ENCODE data around the gene UBALD1. TPM values are rescaled to one million over a fixed set of nuclear protein-coding genes. Genes with fewer than 3 reads are reported as not detected.

The UBALD1 gene
- total and polyA plus RNA-seq, 12 donors, result 14.7 to 39.4 (median 20.4) TPM

DNA sequence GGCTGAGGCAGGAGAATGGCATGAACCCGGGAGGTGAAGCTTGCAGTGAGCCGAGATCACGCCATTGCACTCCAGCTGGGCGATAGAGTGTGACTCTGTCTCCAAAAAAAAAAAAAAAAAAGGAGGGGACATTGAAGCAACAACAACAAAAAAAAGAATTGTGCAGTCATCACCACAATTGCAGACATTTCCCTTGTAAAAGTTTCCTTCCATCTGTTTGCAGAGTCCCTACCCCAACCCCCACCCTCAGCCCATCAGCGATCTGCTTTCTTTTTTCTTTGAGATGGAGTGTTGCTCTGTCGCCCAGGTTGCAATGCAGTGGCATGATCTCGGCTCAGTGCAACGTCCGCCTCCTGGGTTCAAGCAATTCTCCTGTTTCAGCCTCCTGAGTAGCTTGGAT lies 13.6 kb upstream of the UBALD1 start:
- WGBS, 2 donors, result 93 to 95% methylated on average over 9 of the region's 9 CpGs
- peaks cover 9 to 28% (median 22%) of the 10 kb centered on the region in 9 donors for H3K4me1 ChIP-seq
- peak overlapping the region in 1 of 10 donors; percentile 31 for H3K27ac ChIP-seq
- H3K9me3 ChIP-seq, result peaks cover 0 to 20% (median 5%) of the 10 kb centered on the region in 11 donors
- no peaks in the 10 kb centered on the region for H3K27me3 ChIP-seq
- intact Hi-C loops (cut with DNase I), result loop anchor here in 1 of 10 donors (5.0 kb wide), 1 partner anchor 49 kb away; no protein-coding TSS in a partner anchor
- TF ChIP-seq, protein P1, sequence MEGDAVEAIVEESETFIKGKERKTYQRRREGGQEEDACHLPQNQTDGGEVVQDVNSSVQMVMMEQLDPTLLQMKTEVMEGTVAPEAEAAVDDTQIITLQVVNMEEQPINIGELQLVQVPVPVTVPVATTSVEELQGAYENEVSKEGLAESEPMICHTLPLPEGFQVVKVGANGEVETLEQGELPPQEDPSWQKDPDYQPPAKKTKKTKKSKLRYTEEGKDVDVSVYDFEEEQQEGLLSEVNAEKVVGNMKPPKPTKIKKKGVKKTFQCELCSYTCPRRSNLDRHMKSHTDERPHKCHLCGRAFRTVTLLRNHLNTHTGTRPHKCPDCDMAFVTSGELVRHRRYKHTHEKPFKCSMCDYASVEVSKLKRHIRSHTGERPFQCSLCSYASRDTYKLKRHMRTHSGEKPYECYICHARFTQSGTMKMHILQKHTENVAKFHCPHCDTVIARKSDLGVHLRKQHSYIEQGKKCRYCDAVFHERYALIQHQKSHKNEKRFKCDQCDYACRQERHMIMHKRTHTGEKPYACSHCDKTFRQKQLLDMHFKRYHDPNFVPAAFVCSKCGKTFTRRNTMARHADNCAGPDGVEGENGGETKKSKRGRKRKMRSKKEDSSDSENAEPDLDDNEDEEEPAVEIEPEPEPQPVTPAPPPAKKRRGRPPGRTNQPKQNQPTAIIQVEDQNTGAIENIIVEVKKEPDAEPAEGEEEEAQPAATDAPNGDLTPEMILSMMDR (IDR thresholded peaks at IDR 0.05), result no peak
- ATAC-seq, result no peak
- DNase-seq, result no peak
- peaks cover 0 to 6% (median 0%) of the 10 kb centered on the region in 9 donors for H3K36me3 ChIP-seq
- no peak overlapping the region for H3K4me3 ChIP-seq

DNA sequence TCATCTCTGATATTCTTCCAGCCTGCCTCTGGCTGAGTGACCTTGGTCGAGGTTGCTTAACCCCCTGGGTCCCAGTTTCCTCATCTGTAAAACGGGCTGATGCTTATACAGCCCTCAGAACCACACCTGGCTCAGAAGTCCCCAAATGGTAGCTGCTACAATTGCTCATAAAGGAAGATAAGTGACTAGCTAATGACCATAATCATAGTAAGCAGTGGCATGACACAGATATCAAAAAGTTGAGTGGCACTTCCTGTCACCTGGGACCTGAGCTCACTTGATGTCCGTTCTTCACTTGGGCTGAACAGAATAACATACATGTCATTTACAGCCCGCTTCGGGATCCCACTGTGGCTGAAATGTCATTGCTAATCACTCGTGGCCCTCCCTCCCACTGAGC lies 11.7 kb upstream of the UBALD1 start:
- Histone ChIP-seq H3K27ac (peak overlapping the region in 4 of 10 donors; percentile 94 to 99 (median 96)), H3K4me1 (peaks cover 9 to 28% (median 22%) of the 10 kb centered on the region in 9 donors), H3K9me3 (peaks cover 0 to 9% (median 1%) of the 10 kb centered on the region in 11 donors), H3K36me3 (peaks cover 0 to 6% (median 0%) of the 10 kb centered on the region in 9 donors), H3K27me3 (no peaks in the 10 kb centered on the region), H3K4me3 (peak overlapping the region in 7 of 10 donors; percentile 83 to 100 (median 93))
- ATAC-seq, result no peak
- WGBS, 2 donors, result 56 to 70% methylated on average over 6 of the region's 6 CpGs
- intact Hi-C loops (cut with DNase I), result loop anchor here in 1 of 10 donors (5.0 kb wide), 1 partner anchor 51 kb away; no protein-coding TSS in a partner anchor
- TF ChIP-seq, protein P1 (IDR thresholded peaks at IDR 0.05), result no peak
- no peak for DNase-seq

DNA sequence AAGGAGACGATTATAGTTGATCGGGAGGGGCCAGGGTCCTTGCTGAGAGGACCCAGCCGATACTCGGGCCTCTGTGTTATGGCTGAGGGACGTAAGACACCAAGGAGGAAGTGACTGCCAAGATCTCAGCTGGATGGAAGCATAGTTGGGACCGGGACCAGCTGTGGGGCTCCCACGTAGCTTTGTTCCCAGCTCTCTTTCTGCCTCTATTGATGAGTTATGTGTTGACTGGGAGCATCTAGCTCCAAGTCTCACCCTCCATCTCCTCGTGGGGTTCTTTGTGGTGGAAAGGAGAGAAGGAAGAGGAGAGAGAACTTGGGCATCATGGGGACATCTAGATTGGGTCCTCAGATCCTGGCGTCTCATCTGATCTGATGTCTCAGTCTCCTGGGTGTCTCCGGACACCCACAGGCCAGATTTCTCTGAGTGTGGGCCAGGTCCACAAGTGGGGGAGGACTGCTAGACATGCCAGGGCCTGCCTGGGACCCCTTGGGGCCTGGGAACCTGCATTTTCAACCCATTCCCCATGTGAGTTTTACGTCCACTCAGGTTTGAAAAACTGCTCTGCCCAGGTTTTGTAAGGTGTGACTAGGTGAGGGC lies 11.0 kb upstream of the UBALD1 start:
- peaks cover 0 to 2% (median 0%) of the 10 kb centered on the region in 11 donors for H3K9me3 ChIP-seq
- no peak for DNase-seq
- ATAC-seq, result peak in 1 of 8 donors; percentile 0
- H3K36me3 ChIP-seq, result peaks cover 0 to 6% (median 0%) of the 10 kb centered on the region in 9 donors
- H3K4me1 ChIP-seq, result peaks cover 9 to 28% (median 22%) of the 10 kb centered on the region in 9 donors
- intact Hi-C loops (cut with DNase I), result loop anchor here in 1 of 10 donors (5.0 kb wide), 1 partner anchor 52 kb away; no protein-coding TSS in a partner anchor
- peak overlapping the region; percentile 83 to 100 (median 93) for H3K4me3 ChIP-seq
- no peaks in the 10 kb centered on the region for H3K27me3 ChIP-seq
- peak overlapping the region; percentile 68 to 99 (median 96) for H3K27ac ChIP-seq
- TF ChIP-seq, protein P1 (IDR thresholded peaks at IDR 0.05), result no peak
- WGBS, 2 donors, result 7 to 9% methylated on average over 11 of the region's 11 CpGs

DNA sequence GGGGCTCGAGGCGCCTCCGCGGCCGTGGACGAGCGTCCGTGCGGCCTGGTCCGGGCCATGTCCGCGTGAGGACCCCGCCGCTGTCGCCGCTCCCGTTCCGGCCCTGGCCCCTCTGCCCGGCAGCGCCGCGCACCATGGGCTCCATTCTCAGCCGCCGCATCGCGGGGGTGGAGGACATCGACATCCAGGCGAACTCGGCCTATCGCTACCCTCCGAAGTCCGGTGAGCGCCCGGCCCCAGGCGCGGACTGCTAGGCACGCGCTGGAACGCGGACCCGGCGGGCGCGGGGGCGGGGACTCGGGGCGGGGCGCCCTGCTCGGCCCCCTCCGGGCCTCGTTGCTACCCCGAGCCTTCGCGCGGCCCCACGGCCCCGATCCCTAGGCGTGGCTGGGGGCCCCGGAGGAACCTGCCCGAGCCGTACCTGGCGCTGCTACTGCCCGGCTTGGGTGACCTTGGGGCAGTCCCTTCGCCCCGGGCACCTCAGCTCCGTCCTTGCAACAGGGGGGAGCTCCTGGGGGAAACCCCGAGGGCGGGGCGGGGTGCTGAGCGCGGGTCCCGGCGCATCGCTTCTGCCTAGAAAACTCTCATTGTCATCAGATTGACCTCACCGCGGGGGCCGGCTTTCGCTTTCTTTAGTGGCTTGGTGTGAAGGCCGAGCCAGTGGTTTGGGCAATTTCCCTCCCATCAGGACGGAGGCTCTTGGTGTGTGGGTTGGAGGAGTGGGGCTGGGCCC lies 10.3 kb upstream of the UBALD1 start:
- H3K27ac ChIP-seq, result peak overlapping the region; percentile 68 to 99 (median 96)
- peaks cover 9 to 28% (median 22%) of the 10 kb centered on the region in 9 donors for H3K4me1 ChIP-seq
- DNase-seq, result peak; percentile 62 to 67
- peak overlapping the region; percentile 83 to 100 (median 93) for H3K4me3 ChIP-seq
- TF ChIP-seq, protein P1 (IDR thresholded peaks at IDR 0.05), result no peak
- no peaks in the 10 kb centered on the region for H3K9me3 ChIP-seq
- WGBS, 2 donors, result 0 to 1% methylated on average over 61 to 79 of the region's 80 CpGs
- H3K36me3 ChIP-seq, result peaks cover 0 to 6% (median 0%) of the 10 kb centered on the region in 9 donors
- intact Hi-C loops (cut with DNase I), result loop anchor here in 2 of 10 donors (1.0 to 5.0 kb wide), 2 partner anchors 9 to 52 kb away; no protein-coding TSS in a partner anchor
- peak; percentile 3 to 53 (median 30) for ATAC-seq
- no peaks in the 10 kb centered on the region for H3K27me3 ChIP-seq
